ENCODE results near the gene NT5E.

NT5E gene

DNA sequence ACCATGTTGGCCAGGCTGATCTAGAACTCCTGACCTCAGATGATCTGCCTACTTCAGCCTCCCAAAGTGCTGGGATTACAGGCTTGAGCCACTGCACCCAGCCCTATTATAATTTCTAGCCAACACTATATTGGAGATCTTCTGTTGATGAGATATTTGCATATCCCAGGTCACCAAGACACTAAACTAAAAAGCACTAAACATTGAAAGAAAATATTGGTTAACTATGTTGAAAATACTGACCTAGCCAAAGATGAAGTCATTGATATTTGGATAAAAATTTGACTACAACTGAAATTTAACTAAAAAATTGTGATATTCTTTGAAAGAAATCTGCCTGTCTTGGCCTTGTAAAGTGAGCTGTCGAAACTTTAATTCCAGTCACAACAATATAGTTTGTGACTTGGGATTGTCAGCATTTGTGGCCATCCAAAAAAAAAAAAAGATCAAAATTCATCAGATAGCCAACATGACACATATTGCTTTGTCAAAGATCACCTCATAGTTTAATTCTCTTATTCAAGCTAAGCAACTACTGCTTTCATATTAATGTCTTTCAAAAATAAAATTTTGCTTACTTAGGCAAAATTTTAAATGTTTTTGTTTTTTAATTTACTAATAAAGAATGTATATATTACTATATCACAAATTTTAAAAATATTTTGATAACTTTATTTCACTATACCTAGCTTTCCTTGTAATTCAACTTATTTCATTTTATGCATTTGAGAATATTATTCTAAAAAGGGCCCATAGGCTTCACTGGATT, 6.3 kb upstream of the NT5E start:
- TF ChIP-seq, protein P1, sequence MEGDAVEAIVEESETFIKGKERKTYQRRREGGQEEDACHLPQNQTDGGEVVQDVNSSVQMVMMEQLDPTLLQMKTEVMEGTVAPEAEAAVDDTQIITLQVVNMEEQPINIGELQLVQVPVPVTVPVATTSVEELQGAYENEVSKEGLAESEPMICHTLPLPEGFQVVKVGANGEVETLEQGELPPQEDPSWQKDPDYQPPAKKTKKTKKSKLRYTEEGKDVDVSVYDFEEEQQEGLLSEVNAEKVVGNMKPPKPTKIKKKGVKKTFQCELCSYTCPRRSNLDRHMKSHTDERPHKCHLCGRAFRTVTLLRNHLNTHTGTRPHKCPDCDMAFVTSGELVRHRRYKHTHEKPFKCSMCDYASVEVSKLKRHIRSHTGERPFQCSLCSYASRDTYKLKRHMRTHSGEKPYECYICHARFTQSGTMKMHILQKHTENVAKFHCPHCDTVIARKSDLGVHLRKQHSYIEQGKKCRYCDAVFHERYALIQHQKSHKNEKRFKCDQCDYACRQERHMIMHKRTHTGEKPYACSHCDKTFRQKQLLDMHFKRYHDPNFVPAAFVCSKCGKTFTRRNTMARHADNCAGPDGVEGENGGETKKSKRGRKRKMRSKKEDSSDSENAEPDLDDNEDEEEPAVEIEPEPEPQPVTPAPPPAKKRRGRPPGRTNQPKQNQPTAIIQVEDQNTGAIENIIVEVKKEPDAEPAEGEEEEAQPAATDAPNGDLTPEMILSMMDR (IDR thresholded peaks at IDR 0.05): no peak

DNA sequence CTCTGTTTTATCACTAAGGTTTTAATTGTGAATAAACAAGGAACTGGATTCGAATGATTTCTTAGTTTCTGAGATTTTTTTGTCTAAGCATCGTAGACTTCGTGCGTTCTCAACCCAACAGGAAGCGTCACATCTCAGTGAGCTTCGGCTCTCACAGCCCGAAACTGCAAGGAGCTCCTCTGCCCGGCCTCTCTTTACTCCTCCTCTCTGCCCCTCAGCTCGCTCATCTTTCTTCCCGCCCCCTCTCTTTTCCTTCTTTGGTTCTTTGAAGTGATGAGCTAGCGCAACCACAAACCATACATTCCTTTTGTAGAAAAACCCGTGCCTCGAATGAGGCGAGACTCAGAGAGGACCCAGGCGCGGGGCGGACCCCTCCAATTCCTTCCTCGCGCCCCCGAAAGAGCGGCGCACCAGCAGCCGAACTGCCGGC, 480 bp upstream of the NT5E start:
- TF ChIP-seq, protein P1 (IDR thresholded peaks at IDR 0.05): no peak

- TF ChIP-seq, protein P1 (IDR thresholded peaks at IDR 0.05): no peak
Measured at GRCh38 chr6:85451565-85452306, 1.9 kb downstream of the NT5E start.

GRCh38 chr6:85452441-85452881, 2.6 kb downstream of the NT5E start:
- TF ChIP-seq, protein P1 (IDR thresholded peaks at IDR 0.05): no peak

- TF ChIP-seq, protein P1 (IDR thresholded peaks at IDR 0.05): no peak
Measured at GRCh38 chr6:85453052-85453451, 3.2 kb downstream of the NT5E start.

DNA sequence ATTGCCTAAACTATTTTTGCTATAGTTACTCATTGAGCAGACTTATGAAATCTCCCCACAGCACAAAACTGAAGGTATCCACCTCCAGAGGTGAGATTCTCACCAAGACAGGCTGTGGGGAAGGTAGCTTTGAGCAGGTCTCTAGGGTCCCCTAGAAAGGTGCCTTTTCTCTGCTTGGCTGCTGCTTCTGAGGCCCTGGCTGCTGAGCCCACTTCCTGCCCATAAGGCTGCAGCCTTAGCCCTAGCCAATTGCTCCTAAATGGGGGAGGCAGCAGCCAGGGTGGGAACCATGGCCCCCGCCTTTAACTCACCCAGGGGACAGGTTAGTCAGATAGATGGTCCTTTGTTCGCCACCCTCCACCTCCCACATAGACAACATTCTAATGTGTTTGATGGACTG, 3.6 kb downstream of the NT5E start:
- TF ChIP-seq, protein P1 (IDR thresholded peaks at IDR 0.05): no peak

DNA sequence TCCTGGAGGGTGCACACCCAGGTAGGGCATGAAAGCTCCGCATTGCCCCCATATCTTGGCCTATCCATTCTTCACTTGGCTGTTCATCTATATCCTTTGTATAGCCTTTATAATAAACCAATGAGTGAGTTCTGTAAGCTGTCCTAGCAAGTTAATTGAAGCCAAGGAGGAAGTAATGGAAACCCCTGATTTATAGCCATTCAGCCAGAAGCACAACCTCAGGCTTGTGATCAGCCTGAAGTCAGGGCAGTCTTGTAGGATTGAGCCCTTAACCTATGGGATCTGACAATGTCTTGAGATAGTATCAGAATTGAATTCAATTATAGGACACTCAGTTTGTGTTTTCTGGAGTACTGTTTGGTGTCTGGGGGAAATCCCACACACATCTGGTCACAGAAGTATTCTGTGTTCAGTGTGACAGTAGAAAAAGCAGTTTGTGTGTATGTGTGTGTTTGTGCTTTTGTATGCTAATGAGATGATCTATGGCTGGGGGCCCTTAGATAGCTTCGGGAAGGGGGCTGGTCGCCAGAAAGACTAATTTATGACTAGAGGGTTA, 5.7 kb downstream of the NT5E start:
- TF ChIP-seq, protein P1 (IDR thresholded peaks at IDR 0.05): no peak
